ENCODE data around the gene LCE4A.
"Not testable (repeated sequence)": the region's sequence is repeated elsewhere in the genome, so short reads cannot be mapped to it uniquely, and the experiment has no call there.

Gene LCE4A

GRCh38 chr1:152707860-152708259, at the start of gene LCE4A:
TSS of gene LCE4A (plus strand) at chr1:152708160. CDS start at chr1:152709076, 916 bp downstream.
- no peaks in the 10 kb centered on the region for H3K4me1 ChIP-seq (ENCODE audit: control insufficient read depth, insufficient read depth, low read length)
- H3K9me3 ChIP-seq (ENCODE audit: control insufficient read depth, insufficient read depth, low read length), result peaks cover 10% of the 10 kb centered on the region
- no peaks in the 10 kb centered on the region for H3K27me3 ChIP-seq (ENCODE audit: control insufficient read depth, insufficient read depth, low read length)
- no peak within 1 kb of the TSS for H3K27ac ChIP-seq (ENCODE audit: low read length)
- no peaks in the 10 kb centered on the region for H3K36me3 ChIP-seq (ENCODE audit: control insufficient read depth, insufficient read depth, low read length)
- no CpG with 5 or more reads among the region's 2 CpGs for WGBS (ENCODE audit: insufficient coverage, insufficient read length)
- DNase-seq (ENCODE audit: low read depth, low spot score), result no peak
- H3K4me3 ChIP-seq (ENCODE audit: low read length), result no peak within 1 kb of the TSS

GRCh38 chr1:152658649-152659048, 49.3 kb upstream of the LCE4A start:
- whole genome bisulfite sequencing (ENCODE audit: insufficient coverage, insufficient read length), result no CpG with 5 or more reads among the region's 3 CpGs
- DNase-seq (ENCODE audit: low read depth, low spot score), result no peak
- H3K4me3 ChIP-seq (ENCODE audit: low read length), result no peak overlapping the region
- H3K27me3 ChIP-seq (ENCODE audit: control insufficient read depth, insufficient read depth, low read length), result no peaks in the 10 kb centered on the region
- no peaks in the 10 kb centered on the region for H3K4me1 ChIP-seq (ENCODE audit: control insufficient read depth, insufficient read depth, low read length)
- H3K27ac ChIP-seq (ENCODE audit: low read length), result no peak overlapping the region
- no peaks in the 10 kb centered on the region for H3K36me3 ChIP-seq (ENCODE audit: control insufficient read depth, insufficient read depth, low read length)
- H3K9me3 ChIP-seq (ENCODE audit: control insufficient read depth, insufficient read depth, low read length), result peaks cover 9% of the 10 kb centered on the region

GRCh38 chr1:152663098-152663497, 44.9 kb upstream of the LCE4A start, which contains the start of gene LCE2D:
TSS of gene LCE2D (plus strand) at chr1:152663380. CDS start at chr1:152664106, 726 bp downstream.
- H3K9me3 ChIP-seq (ENCODE audit: control insufficient read depth, insufficient read depth, low read length), result peaks cover 14% of the 10 kb centered on the region
- no CpG with 5 or more reads among the region's 3 CpGs for WGBS (ENCODE audit: insufficient coverage, insufficient read length)
- DNase-seq (ENCODE audit: low read depth, low spot score), result no peak
- H3K36me3 ChIP-seq (ENCODE audit: control insufficient read depth, insufficient read depth, low read length), result no peaks in the 10 kb centered on the region
- no peak within 1 kb of the TSS for H3K4me3 ChIP-seq (ENCODE audit: low read length)
- no peaks in the 10 kb centered on the region for H3K4me1 ChIP-seq (ENCODE audit: control insufficient read depth, insufficient read depth, low read length)
- H3K27me3 ChIP-seq (ENCODE audit: control insufficient read depth, insufficient read depth, low read length), result no peaks in the 10 kb centered on the region
- no peak within 1 kb of the TSS for H3K27ac ChIP-seq (ENCODE audit: low read length)

- H3K27me3 ChIP-seq (ENCODE audit: control insufficient read depth, insufficient read depth, low read length); H3K36me3 ChIP-seq (ENCODE audit: control insufficient read depth, insufficient read depth, low read length); H3K4me3 ChIP-seq (ENCODE audit: low read length); H3K4me1 ChIP-seq (ENCODE audit: control insufficient read depth, insufficient read depth, low read length); H3K27ac ChIP-seq (ENCODE audit: low read length); DNase-seq (ENCODE audit: low read depth, low spot score): not testable (repeated sequence)
- WGBS (ENCODE audit: insufficient coverage, insufficient read length), result no CpG with 5 or more reads among the region's 1 CpG
- H3K9me3 ChIP-seq (ENCODE audit: control insufficient read depth, insufficient read depth, low read length), result peaks cover 14% of the 10 kb centered on the region
Measured at GRCh38 chr1:152666171-152666570, 41.8 kb upstream of the LCE4A start.

GRCh38 chr1:152667648-152668047, 40.3 kb upstream of the LCE4A start:
- Histone ChIP-seq H3K27ac (ENCODE audit: low read length) (no peak overlapping the region), H3K9me3 (ENCODE audit: control insufficient read depth, insufficient read depth, low read length) (peaks cover 14% of the 10 kb centered on the region), H3K4me3 (ENCODE audit: low read length) (no peak overlapping the region), H3K27me3 (ENCODE audit: control insufficient read depth, insufficient read depth, low read length) (no peaks in the 10 kb centered on the region), H3K4me1 (ENCODE audit: control insufficient read depth, insufficient read depth, low read length) (no peaks in the 10 kb centered on the region), H3K36me3 (ENCODE audit: control insufficient read depth, insufficient read depth, low read length) (no peaks in the 10 kb centered on the region)
- WGBS (ENCODE audit: insufficient coverage, insufficient read length), result no CpG with 5 or more reads among the region's 5 CpGs
- no peak for DNase-seq (ENCODE audit: low read depth, low spot score)

- no peaks in the 10 kb centered on the region for H3K36me3 ChIP-seq (ENCODE audit: control insufficient read depth, insufficient read depth, low read length)
- H3K27me3 ChIP-seq (ENCODE audit: control insufficient read depth, insufficient read depth, low read length), result no peaks in the 10 kb centered on the region
- no peak for DNase-seq (ENCODE audit: low read depth, low spot score)
- no CpG with 5 or more reads among the region's 2 CpGs for WGBS (ENCODE audit: insufficient coverage, insufficient read length)
- H3K4me1 ChIP-seq (ENCODE audit: control insufficient read depth, insufficient read depth, low read length), result no peaks in the 10 kb centered on the region
- no peak overlapping the region for H3K4me3 ChIP-seq (ENCODE audit: low read length)
- no peak overlapping the region for H3K27ac ChIP-seq (ENCODE audit: low read length)
- H3K9me3 ChIP-seq (ENCODE audit: control insufficient read depth, insufficient read depth, low read length), result no peaks in the 10 kb centered on the region; the same call in 1 of the 2 replicates
Measured at GRCh38 chr1:152673016-152673415, 34.9 kb upstream of the LCE4A start.

- H3K27ac ChIP-seq (ENCODE audit: low read length); H3K36me3 ChIP-seq (ENCODE audit: control insufficient read depth, insufficient read depth, low read length); H3K4me3 ChIP-seq (ENCODE audit: low read length); DNase-seq (ENCODE audit: low read depth, low spot score); H3K9me3 ChIP-seq (ENCODE audit: control insufficient read depth, insufficient read depth, low read length); H3K4me1 ChIP-seq (ENCODE audit: control insufficient read depth, insufficient read depth, low read length); H3K27me3 ChIP-seq (ENCODE audit: control insufficient read depth, insufficient read depth, low read length): not testable (repeated sequence)
- no CpG with 5 or more reads among the region's 3 CpGs for WGBS (ENCODE audit: insufficient coverage, insufficient read length)
Measured at GRCh38 chr1:152674983-152675382, 33.0 kb upstream of the LCE4A start, which contains the start of gene LCE2C. TSS of gene LCE2C (plus strand) at chr1:152675279. CDS start at chr1:152676016, 737 bp downstream.

GRCh38 chr1:152679459-152679858, 28.5 kb upstream of the LCE4A start:
- Histone ChIP-seq H3K9me3 (ENCODE audit: control insufficient read depth, insufficient read depth, low read length) (peaks cover 7% of the 10 kb centered on the region), H3K4me3 (ENCODE audit: low read length) (no peak overlapping the region), H3K36me3 (ENCODE audit: control insufficient read depth, insufficient read depth, low read length) (no peaks in the 10 kb centered on the region), H3K4me1 (ENCODE audit: control insufficient read depth, insufficient read depth, low read length) (no peaks in the 10 kb centered on the region), H3K27ac (ENCODE audit: low read length) (no peak overlapping the region), H3K27me3 (ENCODE audit: control insufficient read depth, insufficient read depth, low read length) (no peaks in the 10 kb centered on the region)
- DNase-seq (ENCODE audit: low read depth, low spot score), result no peak
- no CpG with 5 or more reads among the region's 6 CpGs for WGBS (ENCODE audit: insufficient coverage, insufficient read length)

- Histone ChIP-seq H3K4me3 (ENCODE audit: low read length) (no peak overlapping the region), H3K27me3 (ENCODE audit: control insufficient read depth, insufficient read depth, low read length) (no peaks in the 10 kb centered on the region), H3K9me3 (ENCODE audit: control insufficient read depth, insufficient read depth, low read length) (peaks cover 9% of the 10 kb centered on the region), H3K4me1 (ENCODE audit: control insufficient read depth, insufficient read depth, low read length) (no peaks in the 10 kb centered on the region), H3K27ac (ENCODE audit: low read length) (no peak overlapping the region), H3K36me3 (ENCODE audit: control insufficient read depth, insufficient read depth, low read length) (no peaks in the 10 kb centered on the region)
- no peak for DNase-seq (ENCODE audit: low read depth, low spot score)
- WGBS (ENCODE audit: insufficient coverage, insufficient read length), result no CpG with 5 or more reads among the region's 2 CpGs
Measured at GRCh38 chr1:152681616-152682015, 26.3 kb upstream of the LCE4A start.

- Histone ChIP-seq H3K4me1 (ENCODE audit: control insufficient read depth, insufficient read depth, low read length) (no peaks in the 10 kb centered on the region), H3K27me3 (ENCODE audit: control insufficient read depth, insufficient read depth, low read length) (no peaks in the 10 kb centered on the region), H3K9me3 (ENCODE audit: control insufficient read depth, insufficient read depth, low read length) (peaks cover 12% of the 10 kb centered on the region), H3K36me3 (ENCODE audit: control insufficient read depth, insufficient read depth, low read length) (no peaks in the 10 kb centered on the region), H3K27ac (ENCODE audit: low read length) (no peak overlapping the region), H3K4me3 (ENCODE audit: low read length) (no peak overlapping the region)
- no peak for DNase-seq (ENCODE audit: low read depth, low spot score)
Measured at GRCh38 chr1:152683846-152684245, 24.1 kb upstream of the LCE4A start.

- H3K27ac ChIP-seq (ENCODE audit: low read length); H3K4me1 ChIP-seq (ENCODE audit: control insufficient read depth, insufficient read depth, low read length); H3K4me3 ChIP-seq (ENCODE audit: low read length); H3K27me3 ChIP-seq (ENCODE audit: control insufficient read depth, insufficient read depth, low read length); DNase-seq (ENCODE audit: low read depth, low spot score); H3K36me3 ChIP-seq (ENCODE audit: control insufficient read depth, insufficient read depth, low read length); H3K9me3 ChIP-seq (ENCODE audit: control insufficient read depth, insufficient read depth, low read length): not testable (repeated sequence)
- WGBS (ENCODE audit: insufficient coverage, insufficient read length), result no CpG with 5 or more reads among the region's 4 CpGs
Measured at GRCh38 chr1:152685823-152686222, 22.1 kb upstream of the LCE4A start, which contains the start of gene LCE2B. TSS of gene LCE2B (plus strand) at chr1:152686123. CDS start at chr1:152686844, 721 bp downstream.

Data from iPS DF 6.9 (cell line).